ENCODE measurements around the gene NT5C.

NT5C gene

DNA sequence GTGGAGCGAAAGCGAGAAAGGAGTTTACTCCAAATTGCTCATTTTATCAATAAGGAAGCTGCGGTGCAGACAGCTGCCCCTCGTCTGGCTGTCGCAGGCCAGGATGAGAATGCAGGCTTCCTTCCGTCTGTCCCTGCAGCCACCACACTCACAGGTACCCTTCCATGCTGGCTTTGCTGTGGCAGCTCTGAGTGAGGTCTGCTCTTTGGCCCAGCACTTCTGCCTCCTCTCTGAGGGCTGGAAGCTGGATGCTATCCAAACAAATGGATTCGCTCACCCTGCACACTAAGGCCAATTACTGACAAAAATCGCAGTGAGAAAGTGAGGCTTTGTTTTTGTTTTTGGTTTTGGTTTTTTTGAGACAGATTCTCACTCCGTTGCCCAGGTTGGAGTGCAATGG, 14.8 kb downstream of the NT5C start:
- DNase-seq (ENCODE audit: low spot score) = no peak

DNA sequence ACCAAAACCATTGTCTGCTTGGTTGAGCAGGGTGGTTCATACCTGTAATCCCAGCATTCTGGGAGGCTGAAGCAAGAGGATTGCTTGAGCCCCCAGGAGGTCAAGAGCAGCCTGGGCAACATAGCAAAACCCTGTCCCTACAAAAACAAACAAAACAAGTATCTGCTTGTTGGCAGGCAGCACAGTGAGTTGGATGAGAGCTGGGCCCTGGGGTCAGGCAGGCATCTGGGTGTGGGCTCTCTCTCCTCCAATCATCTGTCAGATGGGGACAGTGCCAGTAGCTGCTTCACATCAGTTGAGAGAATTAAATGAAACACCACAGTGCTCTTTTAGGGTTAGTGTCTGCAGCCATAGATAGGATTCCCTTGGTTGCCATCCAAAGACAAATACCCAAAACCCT, 16.0 kb downstream of the NT5C start:
- no peak for DNase-seq (ENCODE audit: low spot score)

DNA sequence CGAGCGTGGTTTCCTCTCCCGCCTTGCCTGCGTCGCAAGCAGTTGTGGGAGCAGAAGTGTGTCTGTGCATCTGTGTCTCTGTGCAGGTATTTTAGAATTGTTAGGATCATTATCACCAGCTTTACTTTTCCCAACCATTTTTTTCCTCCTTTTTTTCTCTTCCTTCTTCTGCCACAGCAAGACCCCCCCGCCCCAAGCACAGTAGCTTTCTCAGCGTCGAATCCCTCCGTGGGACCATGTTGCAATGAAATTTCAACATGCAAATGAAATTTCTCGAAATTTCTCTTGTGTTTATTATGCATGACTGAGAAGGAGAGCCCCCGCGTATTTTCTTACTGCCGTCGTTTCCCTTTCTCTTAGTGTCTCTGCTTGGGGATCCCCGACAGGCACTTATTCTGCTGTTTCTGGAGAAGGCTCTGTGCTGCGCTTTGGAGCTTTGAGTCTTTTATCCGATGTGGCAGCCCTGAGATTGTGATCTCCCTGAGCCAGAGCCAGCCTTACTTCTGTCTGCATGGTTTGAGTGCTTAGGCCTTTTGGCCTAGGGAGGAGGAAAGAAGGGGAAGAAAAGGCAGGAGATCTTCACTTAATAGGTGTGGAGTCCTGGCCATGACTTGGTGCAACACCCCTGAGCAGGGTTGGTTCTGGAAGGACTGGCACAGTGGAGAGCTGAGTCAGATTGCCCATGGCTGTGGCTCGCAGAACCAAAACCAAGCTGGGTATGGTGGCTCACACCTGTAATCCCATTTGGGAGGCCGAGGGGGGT, 16.8 kb downstream of the NT5C start:
- no peak for DNase-seq (ENCODE audit: low spot score)

DNA sequence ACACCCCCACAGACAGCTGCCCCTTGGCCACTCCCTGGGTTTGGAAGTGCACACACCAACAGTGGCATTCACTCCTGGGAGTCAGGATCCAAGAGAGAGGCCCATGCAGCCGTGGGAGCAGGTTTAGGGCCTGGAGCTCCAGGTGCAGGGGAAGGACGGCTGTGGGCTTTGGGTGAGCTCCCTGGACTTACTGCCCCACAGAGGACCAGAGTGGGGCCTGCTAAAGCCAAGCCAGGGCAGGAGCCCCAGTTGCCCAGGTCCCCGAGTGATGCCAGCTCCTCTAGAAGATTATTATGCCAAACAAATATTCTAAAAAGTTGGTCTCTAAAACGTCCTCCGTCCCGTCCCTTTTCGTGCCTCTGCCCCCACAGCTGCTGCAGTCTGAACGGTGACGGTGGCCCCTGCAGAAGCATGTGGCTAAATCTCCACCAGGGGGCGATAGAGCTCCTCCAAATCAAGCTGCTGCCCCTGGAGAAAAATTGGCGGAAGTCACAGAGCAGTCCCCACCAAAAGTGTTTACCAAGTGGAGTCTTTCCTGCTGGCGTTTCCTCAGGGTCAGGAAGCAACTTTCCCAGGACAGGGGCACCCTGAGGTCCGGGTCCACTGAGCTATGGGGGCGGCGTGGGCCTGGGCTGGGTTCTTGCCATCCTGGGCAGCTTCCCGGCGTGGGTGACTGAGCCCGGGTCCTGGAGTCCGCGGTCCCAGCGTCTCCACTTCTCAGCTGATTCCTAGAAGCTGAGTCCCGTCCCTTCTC, 17.6 kb downstream of the NT5C start:
- peak; percentile 87 for DNase-seq (ENCODE audit: low spot score)

DNA sequence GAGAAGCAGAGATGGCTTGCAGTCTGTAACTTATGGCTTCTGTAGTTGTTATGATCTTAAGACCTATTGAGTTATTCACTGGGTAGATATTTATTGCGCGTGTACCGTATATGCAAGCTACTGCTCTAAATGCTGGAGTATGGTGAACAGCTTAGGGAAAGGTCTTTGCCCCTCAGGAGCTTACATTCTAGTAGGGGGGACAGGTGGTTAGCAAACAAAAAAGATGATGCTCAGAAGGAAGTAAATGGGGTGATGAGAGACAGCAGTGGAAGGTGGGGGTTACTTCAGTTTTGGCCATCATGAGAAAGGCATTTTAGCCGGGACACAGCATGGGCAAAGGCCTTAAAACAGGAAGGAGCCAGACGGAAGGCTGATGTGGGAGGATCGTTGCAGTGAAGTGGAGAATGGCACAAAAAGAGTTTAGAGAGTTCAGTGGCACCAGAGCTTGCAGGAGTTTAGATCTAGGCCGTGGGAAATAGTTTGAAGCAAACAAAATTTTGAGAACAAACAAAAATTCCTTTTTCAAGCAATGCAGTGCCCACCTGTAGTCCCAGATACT, 19.7 kb downstream of the NT5C start:
- no peak for DNase-seq (ENCODE audit: low spot score)

DNA sequence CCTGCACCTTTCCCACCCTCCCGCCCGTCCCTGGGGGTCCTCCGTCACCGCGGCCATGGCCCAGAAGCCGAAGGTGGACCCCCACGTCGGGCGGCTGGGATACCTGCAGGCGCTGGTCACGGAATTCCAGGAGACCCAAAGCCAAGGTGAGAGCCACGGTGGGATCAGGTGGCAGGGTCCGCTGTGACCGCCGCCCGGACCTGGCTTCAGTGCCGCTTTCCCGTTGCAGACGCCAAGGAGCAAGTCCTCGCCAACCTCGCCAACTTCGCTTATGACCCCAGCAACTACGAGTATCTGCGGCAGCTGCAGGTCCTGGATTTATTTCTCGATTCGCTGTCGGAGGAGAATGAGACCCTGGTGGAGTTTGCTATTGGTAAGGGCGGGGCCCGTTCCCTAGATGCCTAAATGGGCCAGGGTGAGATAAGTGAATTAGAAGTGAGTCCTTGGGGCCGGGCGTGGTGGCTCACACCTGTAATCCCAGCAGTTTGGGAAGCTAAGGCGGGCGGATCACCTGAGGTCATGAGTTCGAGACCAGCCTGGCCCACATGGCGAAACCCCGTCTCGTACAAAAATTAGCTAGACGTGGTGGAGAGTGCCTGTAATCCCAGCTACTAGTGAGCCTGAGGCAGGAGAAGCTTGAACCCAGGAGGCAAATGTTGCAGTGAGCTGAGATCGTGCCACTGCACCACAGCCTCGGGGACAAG, 21.2 kb downstream of the NT5C start:
- DNase-seq (ENCODE audit: low spot score) = no peak

DNA sequence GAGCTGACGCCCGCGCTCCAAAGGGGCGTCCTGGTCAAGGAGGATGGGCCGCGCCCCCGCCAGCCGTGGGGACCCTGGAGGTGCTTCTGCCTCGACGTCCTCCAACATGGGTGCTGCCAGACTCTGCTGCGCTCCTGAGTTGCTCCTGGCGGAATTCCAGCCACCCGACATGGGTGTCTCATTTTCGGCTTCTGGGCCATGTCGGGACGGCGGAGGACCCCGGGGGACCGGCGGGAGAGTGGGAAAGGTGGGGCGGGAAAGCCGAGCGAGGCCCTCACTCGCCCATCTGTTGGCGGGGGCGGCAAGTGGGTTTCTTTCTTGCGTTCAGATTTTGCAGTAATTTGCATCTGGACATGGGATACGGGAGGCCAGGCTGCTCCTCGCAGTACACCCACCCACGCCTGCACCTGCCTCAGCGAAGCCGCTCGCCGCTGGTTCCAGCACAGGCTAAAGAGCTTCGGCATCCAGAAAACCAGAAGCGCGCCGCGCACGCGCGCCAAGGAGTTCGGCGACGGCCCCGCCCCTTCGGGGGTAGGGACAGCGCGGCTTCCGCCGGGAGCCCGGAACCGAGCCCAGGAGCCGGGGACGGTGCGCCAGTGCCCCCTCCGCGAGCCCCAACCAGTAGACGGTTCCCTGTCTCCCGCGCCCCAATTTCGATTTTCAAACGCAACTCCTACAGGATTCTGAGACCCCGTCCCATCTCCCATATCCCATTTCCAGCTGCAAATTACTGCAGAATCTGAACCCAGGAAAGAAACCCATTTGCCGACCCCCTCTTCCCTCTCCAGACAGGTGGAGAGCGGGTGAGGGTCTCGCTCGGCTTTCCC, 21.9 kb downstream of the NT5C start, which contains the start of gene ARMC7:
TSS of gene ARMC7 (plus strand) at position 563 of the 827 bp plus-strand sequence. CDS start 320 bp downstream, outside the sequence.
- DNase-seq (ENCODE audit: low spot score) = peak; percentile 88

DNA sequence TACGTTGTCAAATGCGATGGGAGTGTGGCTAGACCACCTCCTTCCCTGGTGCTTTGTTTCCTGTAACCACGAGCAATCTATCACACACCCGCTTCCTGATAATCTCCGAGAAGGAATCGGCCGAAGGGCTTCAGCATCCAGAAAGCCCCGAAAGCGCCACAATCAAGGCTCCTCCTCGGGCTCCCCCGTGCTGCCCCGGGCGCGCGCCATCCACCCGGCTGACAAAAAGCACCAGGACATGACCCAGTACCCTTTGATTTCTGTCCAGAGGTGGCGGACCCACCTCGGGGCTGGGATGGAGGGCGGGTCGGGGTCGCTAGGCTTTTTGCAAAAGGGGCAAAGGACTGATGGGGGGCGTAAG, 22.5 kb downstream of the NT5C start:
- no peak for DNase-seq (ENCODE audit: low spot score)

DNA sequence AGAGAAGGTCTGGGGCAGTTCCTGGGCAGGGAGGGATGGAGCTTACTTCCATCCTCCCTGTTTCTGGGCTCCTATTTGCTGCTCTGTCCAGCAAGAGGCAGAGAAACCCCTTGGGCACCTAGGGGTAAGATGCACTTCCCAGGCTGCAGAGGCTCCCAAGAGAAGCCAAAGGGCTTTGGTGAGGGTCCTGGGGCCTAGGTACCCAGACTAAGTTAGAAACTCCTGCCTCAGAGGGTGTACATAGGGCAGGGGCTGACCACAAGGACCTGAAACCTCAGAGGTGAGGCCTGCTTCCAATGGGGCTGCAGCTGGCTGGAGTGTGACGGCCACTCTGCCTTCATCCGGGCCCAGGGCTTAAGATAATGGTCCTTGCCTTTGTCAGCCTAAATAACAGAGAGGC, 23.3 kb downstream of the NT5C start:
- DNase-seq (ENCODE audit: low spot score) = no peak

DNA sequence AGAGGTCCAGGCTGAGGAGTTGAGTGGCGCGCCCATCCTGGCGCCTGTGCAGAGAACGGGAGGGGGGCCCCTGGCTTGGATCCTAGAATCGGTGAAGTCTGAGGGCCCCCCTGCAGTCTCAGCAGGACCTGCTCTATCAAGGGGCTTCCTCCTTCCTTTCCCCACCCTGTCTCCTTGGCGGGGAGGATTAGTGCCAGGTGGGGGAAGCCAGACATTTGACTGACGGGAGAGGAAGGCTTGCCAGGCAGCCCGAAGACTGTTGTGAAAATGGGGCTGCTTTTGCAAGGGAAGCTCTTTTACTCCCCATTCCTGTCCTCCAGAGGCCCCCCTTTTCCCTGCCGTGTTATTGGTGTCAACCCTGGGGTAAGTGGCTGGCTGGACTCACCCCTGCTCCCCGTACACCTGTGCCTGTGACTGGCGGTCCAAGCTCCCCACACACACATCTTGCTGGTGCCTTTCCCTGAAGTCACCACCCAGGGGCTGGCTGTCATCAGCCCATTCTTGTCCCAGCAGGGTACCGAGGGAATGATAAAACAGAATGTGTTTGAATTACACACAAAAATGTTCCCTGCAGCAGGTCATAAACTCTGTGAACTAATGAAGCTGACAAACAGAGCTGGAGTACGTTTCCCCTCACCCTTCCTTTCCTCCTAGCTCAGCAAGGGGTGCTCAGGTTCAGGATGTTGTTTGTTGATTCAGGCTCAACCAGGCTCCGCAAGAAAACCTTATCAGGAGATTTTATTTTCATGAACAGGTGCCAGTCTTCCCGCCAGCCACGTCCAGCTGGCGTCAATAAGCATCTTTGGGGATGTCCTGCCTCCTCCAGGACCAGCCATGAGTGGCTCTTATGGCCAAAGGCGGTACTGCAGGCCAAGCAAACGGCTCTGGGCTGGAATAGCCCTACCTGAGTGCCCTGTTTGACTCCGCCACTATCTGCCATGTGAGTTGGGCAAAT, 26.1 kb downstream of the NT5C start:
- peak; percentile 80 for DNase-seq (ENCODE audit: low spot score)

DNA sequence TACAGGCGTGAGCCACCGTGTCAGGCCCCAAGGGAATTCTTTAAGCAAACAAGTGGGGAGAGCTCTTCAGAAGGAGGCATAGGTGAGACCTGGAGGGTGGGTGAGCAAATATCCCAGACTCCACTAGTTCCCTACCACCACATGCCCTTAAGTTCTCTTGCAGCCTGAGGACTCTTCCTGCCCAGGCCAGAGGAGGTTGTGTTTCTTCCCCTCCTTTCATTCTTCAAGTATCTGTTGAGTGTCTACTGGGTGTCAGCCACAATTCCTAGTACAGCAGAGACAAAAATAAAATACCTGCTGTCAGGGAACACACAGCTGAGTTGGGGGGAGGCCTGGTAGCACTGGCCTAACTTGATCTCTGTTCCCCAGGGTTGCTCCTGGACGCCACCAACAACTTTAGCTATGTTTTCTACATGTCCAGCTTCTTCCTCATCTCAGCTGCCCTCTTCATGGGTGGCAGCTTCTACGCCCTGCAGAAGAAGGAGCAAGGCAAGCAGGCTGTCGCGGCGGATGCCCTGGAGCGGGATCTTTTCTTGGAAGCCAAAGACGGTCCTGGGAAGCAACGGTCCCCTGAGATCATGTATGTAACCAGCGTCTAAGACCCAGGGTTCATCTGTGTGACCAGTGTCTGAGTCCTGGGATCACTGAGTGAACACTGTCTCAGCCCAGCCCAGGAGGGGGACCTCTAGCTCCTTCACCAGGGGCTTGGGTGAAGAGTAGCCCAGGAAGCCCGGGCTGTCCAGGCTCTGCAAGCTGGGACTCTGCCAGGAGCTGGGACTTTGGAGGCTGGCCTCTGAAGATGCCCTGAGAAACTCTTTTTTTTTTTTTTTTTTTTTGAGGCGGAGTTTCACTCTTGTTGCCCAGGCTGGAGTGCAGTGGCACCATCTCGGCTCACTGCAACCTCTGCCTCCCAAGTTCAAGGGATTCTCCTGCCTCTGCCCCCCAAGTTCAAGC, 27.7 kb downstream of the NT5C start:
- DNase-seq (ENCODE audit: low spot score) = no peak

DNA sequence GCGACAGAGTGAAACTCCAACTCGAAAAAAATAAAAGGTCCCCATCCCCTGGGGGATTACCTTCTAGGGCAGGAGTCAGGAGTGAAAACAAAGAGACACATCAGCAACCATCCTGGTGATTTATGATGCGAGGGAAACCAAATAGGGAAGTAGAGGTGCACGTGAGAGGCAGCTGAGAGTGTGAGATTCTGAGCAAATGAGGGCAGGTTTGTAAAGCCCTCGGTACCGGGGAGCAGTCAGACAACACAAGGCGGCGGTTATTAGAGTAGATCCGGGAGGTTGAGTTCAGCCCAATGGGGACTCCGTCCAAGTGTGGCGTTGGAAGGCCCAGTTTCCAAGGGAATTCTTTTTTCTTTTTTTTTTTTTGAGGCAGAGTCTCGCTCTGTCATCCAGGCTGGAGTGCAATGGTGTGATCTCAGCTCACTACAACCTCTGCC, 29.1 kb downstream of the NT5C start:
- no peak for DNase-seq (ENCODE audit: low spot score)

DNA sequence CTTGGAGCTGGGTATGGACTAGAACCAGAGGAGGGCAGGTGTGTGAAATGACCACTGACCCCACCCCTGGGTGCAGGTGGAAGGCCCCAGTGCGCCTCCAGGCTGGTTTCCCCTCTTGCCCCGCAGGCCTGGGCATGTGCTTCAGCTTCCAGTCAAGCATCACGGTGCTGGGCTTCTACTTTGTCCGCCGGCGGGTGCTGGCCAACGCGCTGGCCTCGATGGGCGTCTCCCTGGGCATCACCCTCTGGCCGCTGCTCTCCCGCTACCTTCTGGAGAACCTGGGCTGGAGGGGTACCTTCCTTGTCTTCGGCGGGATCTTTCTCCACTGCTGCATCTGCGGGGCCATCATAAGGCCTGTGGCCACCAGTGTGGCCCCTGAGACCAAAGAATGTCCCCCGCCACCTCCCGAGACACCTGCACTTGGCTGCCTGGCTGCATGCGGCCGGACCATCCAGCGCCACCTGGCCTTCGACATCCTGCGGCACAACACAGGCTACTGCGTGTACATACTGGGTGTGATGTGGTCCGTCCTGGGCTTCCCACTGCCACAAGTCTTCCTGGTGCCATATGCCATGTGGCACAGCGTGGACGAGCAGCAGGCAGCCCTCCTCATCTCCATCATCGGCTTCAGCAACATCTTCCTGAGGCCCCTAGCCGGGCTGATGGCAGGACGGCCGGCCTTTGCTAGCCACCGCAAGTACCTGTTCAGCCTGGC, 31.5 kb downstream of the NT5C start:
- no peak for DNase-seq (ENCODE audit: low spot score)

DNA sequence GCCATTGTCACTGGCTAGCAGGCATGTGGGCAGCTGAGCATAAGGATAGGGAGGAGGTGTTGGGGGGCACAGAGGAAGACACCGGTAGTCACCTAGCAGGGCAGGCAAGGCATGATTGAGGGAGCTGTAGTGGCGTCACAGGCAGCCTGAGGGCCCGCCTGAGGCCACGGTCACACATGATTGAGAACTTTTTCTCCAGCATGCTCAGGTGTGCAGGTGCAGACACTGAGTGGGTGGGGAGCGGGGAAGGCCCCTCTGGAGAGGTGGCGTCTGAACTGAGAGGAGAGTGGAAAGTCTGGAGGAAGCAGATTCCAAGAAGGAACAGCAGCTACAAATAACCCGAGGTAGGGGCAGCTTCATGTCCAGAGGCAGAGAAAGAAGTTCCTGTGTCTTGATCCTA, 32.7 kb downstream of the NT5C start:
- DNase-seq (ENCODE audit: low spot score) = no peak

DNA sequence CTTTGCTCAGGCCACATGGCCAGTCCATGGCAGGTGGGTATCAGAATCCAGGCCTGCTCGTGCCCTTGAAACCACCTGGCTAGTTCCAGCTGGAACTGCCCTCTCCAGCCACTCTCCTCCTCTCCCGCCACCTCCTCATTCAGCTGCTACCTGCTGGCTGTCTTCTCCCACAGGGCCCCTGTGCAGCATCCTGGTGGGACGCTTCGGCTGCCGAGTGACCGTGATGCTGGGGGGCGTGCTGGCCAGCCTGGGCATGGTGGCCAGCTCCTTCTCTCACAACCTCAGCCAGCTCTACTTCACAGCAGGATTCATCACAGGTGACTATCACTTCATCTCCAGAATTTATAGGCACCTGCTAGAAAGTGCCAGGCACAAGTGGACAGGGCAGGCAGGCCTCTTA, 33.7 kb downstream of the NT5C start:
- no peak for DNase-seq (ENCODE audit: low spot score)

DNA sequence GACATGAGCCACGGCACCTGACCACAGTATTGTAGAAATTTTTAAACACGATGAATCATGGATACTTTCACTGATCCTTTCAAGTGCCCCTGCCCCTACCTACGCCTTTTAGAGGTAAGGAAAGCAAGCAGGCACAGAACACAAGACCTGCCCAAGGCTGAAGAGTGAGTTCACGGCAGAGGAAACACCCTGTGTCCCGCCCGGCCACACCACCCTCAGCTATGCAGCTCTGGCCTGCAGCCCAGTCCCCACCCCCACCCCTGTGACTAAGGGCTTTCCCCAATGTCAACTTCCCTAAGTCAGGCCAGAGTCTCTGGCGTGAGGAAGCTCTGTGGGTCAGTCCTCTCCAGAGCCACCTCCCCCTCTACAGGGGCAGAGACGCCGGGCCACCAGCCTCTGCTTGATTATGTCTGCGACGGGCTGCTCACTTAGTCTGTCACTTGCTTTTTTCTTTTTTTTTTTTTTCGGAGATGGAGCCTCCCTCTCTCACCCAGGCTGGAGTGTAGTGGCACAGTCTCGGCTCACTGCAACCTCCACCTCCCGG, 35.4 kb downstream of the NT5C start:
- DNase-seq (ENCODE audit: low spot score) = no peak

DNA sequence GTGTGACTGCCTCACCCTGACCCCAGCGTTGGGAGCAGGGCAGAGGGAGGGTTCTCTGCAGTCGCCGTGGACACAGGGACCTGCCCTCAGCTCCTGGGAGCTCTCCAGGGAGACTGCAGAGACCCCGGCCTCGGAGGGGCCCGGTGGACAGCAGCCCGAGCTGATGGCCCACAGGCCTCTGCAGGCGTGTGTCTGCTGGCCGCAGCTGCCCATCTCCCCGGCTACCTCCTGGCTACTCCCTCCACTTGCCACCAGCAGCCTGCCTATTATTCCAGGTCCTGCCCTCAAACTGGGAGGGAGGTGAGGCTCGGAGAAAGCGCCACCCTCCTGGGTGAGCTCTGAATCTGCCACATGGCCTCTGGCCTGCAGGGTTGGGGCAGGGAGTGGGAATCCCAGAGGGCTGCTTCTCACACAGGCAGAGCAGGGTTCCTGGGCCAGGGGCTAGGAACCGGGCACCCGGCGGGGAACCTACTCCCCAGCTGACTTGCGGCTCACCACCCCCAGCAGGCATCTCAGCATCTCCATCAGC, 36.6 kb downstream of the NT5C start:
- no peak for DNase-seq (ENCODE audit: low spot score)

Measured in SK-N-DZ (cell line).